ENCODE measurements around the gene ARHGAP23. TPM values are rescaled to one million over a fixed set of nuclear protein-coding genes. Genes with fewer than 3 reads are reported as not detected.
A peak's percentile ranks its signal among the peaks of the same experiment; 100 is the strongest.
"Not testable (repeated sequence)": the region's sequence is repeated elsewhere in the genome, so short reads cannot be mapped to it uniquely, and the experiment has no call there.

The ARHGAP23 gene
- total RNA-seq, 2 donors from 2014 or later: 27.3 to 204 TPM

- intact Hi-C loops (cut with DNase I): loop anchor here (5.0 kb wide), 1 partner anchor 175 kb away; no protein-coding TSS in a partner anchor
Measured at GRCh38 chr17:38492067-38493040, 64.1 kb downstream of the ARHGAP23 start.

GRCh38 chr17:38494152-38494551 is 65.9 kb downstream of the ARHGAP23 start:
- H3K9me3 ChIP-seq; DNase-seq (ENCODE audit: low spot score); H3K27ac ChIP-seq; H3K4me1 ChIP-seq (replicated peaks); H3K4me3 ChIP-seq; H3K36me3 ChIP-seq; H3K27me3 ChIP-seq (replicated peaks; ENCODE audit: insufficient read depth): not testable (repeated sequence)
- intact Hi-C loops (cut with DNase I): loop anchor here (5.0 kb wide), 1 partner anchor 173 kb away; no protein-coding TSS in a partner anchor
- WGBS: 86% methylated on average over 16 of the region's 16 CpGs

More at GRCh38 chr17:38492067-38493040, 64.1 kb downstream of the ARHGAP23 start:
- not testable (repeated sequence) for H3K36me3 ChIP-seq; H3K9me3 ChIP-seq; H3K27ac ChIP-seq; H3K27me3 ChIP-seq (replicated peaks; ENCODE audit: insufficient read depth); H3K4me1 ChIP-seq (replicated peaks); H3K4me3 ChIP-seq
- WGBS: 55% methylated on average over 13 of the region's 14 CpGs
- TF ChIP-seq CTCF (IDR thresholded peaks at IDR 0.05): peak in 3 of 4 experiments; percentile 30 to 47 (median 30)
- DNase-seq (ENCODE audit: low spot score): peak; percentile 92

GRCh38 chr17:38497656-38498055 is 69.4 kb downstream of the ARHGAP23 start:
- intact Hi-C loops (cut with DNase I); DNase-seq (ENCODE audit: low spot score); H3K36me3 ChIP-seq; H3K4me3 ChIP-seq; H3K27ac ChIP-seq; H3K4me1 ChIP-seq (replicated peaks); H3K27me3 ChIP-seq (replicated peaks; ENCODE audit: insufficient read depth); H3K9me3 ChIP-seq: not testable (repeated sequence)
- WGBS: 91% methylated on average over 10 of the region's 10 CpGs

GRCh38 chr17:38498353-38498752 is 70.1 kb downstream of the ARHGAP23 start:
- no peaks in the 10 kb centered on the region for H3K9me3 ChIP-seq
- intact Hi-C loops (cut with DNase I): no loop called here
- H3K27me3 ChIP-seq (replicated peaks; ENCODE audit: insufficient read depth): no peaks in the 10 kb centered on the region
- no peaks in the 10 kb centered on the region for H3K4me1 ChIP-seq (replicated peaks)
- WGBS: 87% methylated on average over 14 of the region's 14 CpGs
- no peak overlapping the region for H3K4me3 ChIP-seq
- TF ChIP-seq POLR2A (IDR thresholded peaks at IDR 0.05) (no peak), POLR2AphosphoS5 (IDR thresholded peaks at IDR 0.05) (no peak), CTCF (IDR thresholded peaks at IDR 0.05) (no peak)
- H3K27ac ChIP-seq: no peak overlapping the region
- no peaks in the 10 kb centered on the region for H3K36me3 ChIP-seq
- no peak for DNase-seq (ENCODE audit: low spot score)

GRCh38 chr17:38499230-38499629 is 71.0 kb downstream of the ARHGAP23 start:
- WGBS: 88% methylated on average over 10 of the region's 10 CpGs
- H3K36me3 ChIP-seq; H3K27ac ChIP-seq; DNase-seq (ENCODE audit: low spot score); H3K4me1 ChIP-seq (replicated peaks); H3K9me3 ChIP-seq; H3K4me3 ChIP-seq; H3K27me3 ChIP-seq (replicated peaks; ENCODE audit: insufficient read depth); intact Hi-C loops (cut with DNase I): not testable (repeated sequence)

GRCh38 chr17:38501718-38502117 is 73.5 kb downstream of the ARHGAP23 start:
- H3K4me3 ChIP-seq; DNase-seq (ENCODE audit: low spot score); H3K27me3 ChIP-seq (replicated peaks; ENCODE audit: insufficient read depth); H3K27ac ChIP-seq; H3K36me3 ChIP-seq; H3K4me1 ChIP-seq (replicated peaks); intact Hi-C loops (cut with DNase I); H3K9me3 ChIP-seq: not testable (repeated sequence)
- WGBS: 94% methylated on average over 2 of the region's 2 CpGs

- H3K4me3 ChIP-seq; DNase-seq (ENCODE audit: low spot score); H3K27me3 ChIP-seq (replicated peaks; ENCODE audit: insufficient read depth); H3K27ac ChIP-seq; intact Hi-C loops (cut with DNase I); H3K36me3 ChIP-seq; H3K4me1 ChIP-seq (replicated peaks); H3K9me3 ChIP-seq: not testable (repeated sequence)
- 83% methylated on average over 12 of the region's 15 CpGs for WGBS
Measured at GRCh38 chr17:38503286-38503913, 75.1 kb downstream of the ARHGAP23 start.

Measured in prostate gland (tissue), 2 donors.